Measurements from ENCODE around the gene ZDHHC16.

ZDHHC16 gene

GRCh38 chr10:97503406-97503805 is 57.4 kb downstream of the ZDHHC16 start:
- ATAC-seq = no peak

GRCh38 chr10:97505152-97505551 is 59.2 kb downstream of the ZDHHC16 start:
- no peak for ATAC-seq
- TF ChIP-seq BACH2 (CRISPR knock-in tag; IDR thresholded peaks at IDR 0.05; ENCODE audit: borderline replicate concordance) (no peak), POU6F1 (CRISPR knock-in tag; IDR thresholded peaks at IDR 0.05; ENCODE audit: borderline replicate concordance, low read depth) (no peak), ZFP3 (CRISPR knock-in tag; IDR thresholded peaks at IDR 0.05) (no peak), CSDC2 (CRISPR knock-in tag; IDR thresholded peaks at IDR 0.05) (no peak), TSHZ2 (CRISPR knock-in tag; IDR thresholded peaks at IDR 0.05) (no peak), PATZ1 (CRISPR knock-in tag; IDR thresholded peaks at IDR 0.05; ENCODE audit: borderline replicate concordance) (no peak), ZFP30 (CRISPR knock-in tag; IDR thresholded peaks at IDR 0.05) (no peak), ZNF70 (CRISPR knock-in tag; IDR thresholded peaks at IDR 0.05) (no peak), SNAI2 (CRISPR knock-in tag; IDR thresholded peaks at IDR 0.05) (no peak), TCF4 (CRISPR knock-in tag; IDR thresholded peaks at IDR 0.05; ENCODE audit: borderline replicate concordance) (no peak), ZNF8 (CRISPR knock-in tag; IDR thresholded peaks at IDR 0.05) (no peak), TOX (CRISPR knock-in tag; IDR thresholded peaks at IDR 0.05; ENCODE audit: borderline replicate concordance) (no peak), OSR1 (CRISPR knock-in tag; IDR thresholded peaks at IDR 0.05) (no peak), PPARA (CRISPR knock-in tag; IDR thresholded peaks at IDR 0.05; ENCODE audit: borderline replicate concordance) (no peak), ISL1 (CRISPR knock-in tag; IDR thresholded peaks at IDR 0.05) (no peak), ZNF565 (CRISPR knock-in tag; conservative IDR thresholded peaks at IDR 0.05; ENCODE audit: low read depth) (no peak), RARB (CRISPR knock-in tag; IDR thresholded peaks at IDR 0.05) (no peak), CSRNP3 (CRISPR knock-in tag; IDR thresholded peaks at IDR 0.05) (no peak), ARNTL (CRISPR knock-in tag; IDR thresholded peaks at IDR 0.05; ENCODE audit: borderline replicate concordance, low read depth) (no peak), ZC3H10 (CRISPR knock-in tag; IDR thresholded peaks at IDR 0.05) (no peak)

More at GRCh38 chr10:97503406-97503805, 57.4 kb downstream of the ZDHHC16 start:
- TF ChIP-seq ZNF8 (CRISPR knock-in tag; IDR thresholded peaks at IDR 0.05) (no peak), CSRNP3 (CRISPR knock-in tag; IDR thresholded peaks at IDR 0.05) (no peak), PPARA (CRISPR knock-in tag; IDR thresholded peaks at IDR 0.05; ENCODE audit: borderline replicate concordance) (no peak), ISL1 (CRISPR knock-in tag; IDR thresholded peaks at IDR 0.05) (no peak), POU6F1 (CRISPR knock-in tag; IDR thresholded peaks at IDR 0.05; ENCODE audit: borderline replicate concordance, low read depth) (no peak), ESRRG (CRISPR knock-in tag; IDR thresholded peaks at IDR 0.05) (no peak), ZNF565 (CRISPR knock-in tag; conservative IDR thresholded peaks at IDR 0.05; ENCODE audit: low read depth) (no peak), OSR1 (CRISPR knock-in tag; IDR thresholded peaks at IDR 0.05) (no peak), GLIS3 (CRISPR knock-in tag; IDR thresholded peaks at IDR 0.05) (no peak), TOX (CRISPR knock-in tag; IDR thresholded peaks at IDR 0.05; ENCODE audit: borderline replicate concordance) (no peak), RARB (CRISPR knock-in tag; IDR thresholded peaks at IDR 0.05) (no peak), CREB5 (CRISPR knock-in tag; IDR thresholded peaks at IDR 0.05; ENCODE audit: low read depth) (no peak), ZFP3 (CRISPR knock-in tag; IDR thresholded peaks at IDR 0.05) (no peak)
